ENCODE measurements around the gene MRPL49. TPM values are rescaled to one million over a fixed set of nuclear protein-coding genes. Genes with fewer than 3 reads are reported as not detected.
A peak's percentile ranks its signal among the peaks of the same experiment; 100 is the strongest.
"Not testable (repeated sequence)": the region's sequence is repeated elsewhere in the genome, so short reads cannot be mapped to it uniquely, and the experiment has no call there.

MRPL49 gene
- polyA plus RNA-seq, 3 donors from 2014 or later: 98.3 to 113 (median 105) TPM

DNA sequence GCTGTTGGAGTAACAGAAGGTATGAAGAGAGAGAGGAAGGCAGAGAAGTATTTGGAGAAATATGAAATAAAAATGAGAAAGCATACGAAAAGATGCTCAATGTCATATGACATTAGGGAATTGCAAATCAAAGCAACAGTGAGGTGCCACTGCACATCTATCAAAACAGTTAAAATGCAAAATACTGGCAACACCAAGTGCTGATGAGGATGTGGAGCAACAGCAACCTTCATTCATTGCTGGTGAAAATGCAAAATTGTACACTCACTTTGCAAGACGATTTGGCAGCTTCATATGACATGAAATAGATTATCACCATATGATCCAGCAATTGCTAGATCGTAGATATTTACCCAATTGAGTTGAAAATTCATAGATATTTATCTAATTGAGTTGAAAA is 38.5 kb downstream of the MRPL49 start:
- peaks cover 2 to 3% (median 3%) of the 10 kb centered on the region in 3 donors for H3K27me3 Mint-ChIP-seq (ENCODE audit: low read depth in 3 of 3)
- H3K27ac Mint-ChIP-seq: no peak overlapping the region
- no peaks in the 10 kb centered on the region for H3K36me3 Mint-ChIP-seq
- no peaks in the 10 kb centered on the region for H3K9me3 Mint-ChIP-seq
- no peaks in the 10 kb centered on the region for H3K4me1 Mint-ChIP-seq
- H3K4me3 Mint-ChIP-seq: no peak overlapping the region
- no peak for DNase-seq

DNA sequence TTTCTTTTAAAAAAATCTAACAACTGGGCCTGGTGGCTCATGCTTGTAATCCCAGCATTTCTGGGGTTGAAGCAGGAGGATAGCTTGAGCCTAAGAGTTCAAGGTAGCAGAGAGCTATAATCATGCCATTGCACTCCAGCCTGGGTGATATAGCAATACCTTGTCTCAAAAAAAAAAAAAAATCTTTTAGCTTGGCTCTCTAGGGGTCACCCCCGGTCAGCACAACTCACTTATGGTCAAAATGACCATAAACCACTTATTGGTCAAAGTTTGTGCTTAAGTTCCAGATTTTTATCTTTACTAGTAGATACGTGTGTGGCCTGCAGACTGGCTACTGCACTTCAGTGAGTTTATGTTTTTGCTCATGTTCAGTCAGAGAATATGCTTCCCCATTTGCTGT is 41.6 kb downstream of the MRPL49 start:
- no peak overlapping the region for H3K4me3 Mint-ChIP-seq
- no peaks in the 10 kb centered on the region for H3K9me3 Mint-ChIP-seq
- no peaks in the 10 kb centered on the region for H3K36me3 Mint-ChIP-seq
- DNase-seq: no peak
- H3K4me1 Mint-ChIP-seq: peaks cover 3 to 5% of the 10 kb centered on the region in 2 donors
- no peak overlapping the region for H3K27ac Mint-ChIP-seq
- peaks cover 2 to 5% (median 2%) of the 10 kb centered on the region in 3 donors for H3K27me3 Mint-ChIP-seq (ENCODE audit: low read depth in 3 of 3)

DNA sequence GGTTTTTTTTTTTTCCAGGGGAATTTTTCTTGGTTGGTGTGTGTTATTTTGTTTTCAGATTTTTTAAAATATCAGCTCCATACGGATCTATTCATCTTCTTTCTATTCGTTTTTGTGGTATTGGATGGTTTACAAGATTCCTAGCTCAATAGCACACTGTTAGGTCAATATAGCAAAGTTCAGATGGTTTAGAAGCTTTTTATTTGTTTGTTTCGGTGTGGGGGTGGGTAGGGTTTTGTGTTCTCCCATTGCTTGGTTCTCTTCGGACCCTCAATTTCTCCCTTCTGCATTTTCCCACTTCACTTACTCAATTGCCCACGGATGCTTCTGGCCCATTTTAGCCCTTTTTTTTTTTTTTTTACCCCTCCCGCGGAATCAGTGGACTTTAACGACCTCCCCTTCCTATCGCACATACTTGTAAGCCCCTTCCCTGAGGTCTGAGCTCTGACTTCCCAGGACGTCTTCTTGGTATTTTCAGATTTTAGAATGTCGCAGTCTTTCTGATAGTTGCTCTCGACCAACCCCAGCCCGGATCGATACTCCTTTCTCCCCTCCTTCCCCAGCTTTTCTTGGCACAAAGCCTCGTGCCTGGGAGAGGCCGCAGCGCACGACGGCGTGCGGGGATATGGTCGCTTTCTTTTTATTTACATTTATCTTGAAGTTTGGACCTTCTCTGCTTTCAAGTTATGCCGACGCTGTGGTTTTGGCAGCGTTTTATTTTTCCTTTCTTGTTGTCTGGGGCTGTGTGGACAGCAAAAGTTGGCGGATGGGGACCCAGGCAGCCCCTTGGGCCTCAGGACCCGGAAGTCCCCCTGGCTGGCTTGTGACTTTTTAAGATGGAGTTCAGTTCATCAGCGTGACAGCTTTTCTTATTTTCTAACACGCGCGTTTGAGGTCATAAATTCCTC is 43.5 kb downstream of the MRPL49 start:
- H3K36me3 Mint-ChIP-seq: no peaks in the 10 kb centered on the region
- H3K9me3 Mint-ChIP-seq: no peaks in the 10 kb centered on the region
- H3K27ac Mint-ChIP-seq: no peak overlapping the region
- H3K27me3 Mint-ChIP-seq (ENCODE audit: low read depth in 3 of 3): peaks cover 2 to 5% (median 5%) of the 10 kb centered on the region in 3 donors
- peaks cover 13 to 17% of the 10 kb centered on the region in 2 donors for H3K4me1 Mint-ChIP-seq
- H3K4me3 Mint-ChIP-seq: no peak overlapping the region
- no peak for DNase-seq

DNA sequence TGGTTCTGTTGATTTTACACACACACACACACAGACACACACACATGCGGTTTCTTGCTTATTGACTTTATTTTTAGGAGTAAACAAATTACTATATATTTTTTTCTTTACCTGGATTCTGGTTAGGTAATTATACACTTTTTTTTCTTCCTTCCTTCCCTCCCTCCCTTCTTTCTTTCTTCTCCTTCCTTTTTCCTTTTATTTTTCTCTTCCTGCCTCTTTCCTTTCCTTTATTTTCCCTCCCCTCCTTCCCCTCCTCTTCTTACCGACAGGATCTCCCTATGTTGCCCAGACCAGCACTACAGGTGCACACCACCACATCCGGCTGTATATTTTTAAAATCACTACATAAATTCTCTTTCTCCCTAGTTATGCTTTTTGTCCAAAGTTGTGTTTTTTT is 44.8 kb downstream of the MRPL49 start:
- Mint-ChIP-seq H3K4me1 (peaks cover 13 to 17% of the 10 kb centered on the region in 2 donors), H3K36me3 (no peaks in the 10 kb centered on the region), H3K27ac (no peak overlapping the region), H3K9me3 (no peaks in the 10 kb centered on the region), H3K4me3 (no peak overlapping the region), H3K27me3 (ENCODE audit: low read depth in 3 of 3) (peaks cover 0 to 5% (median 5%) of the 10 kb centered on the region in 3 donors)
- DNase-seq: no peak

DNA sequence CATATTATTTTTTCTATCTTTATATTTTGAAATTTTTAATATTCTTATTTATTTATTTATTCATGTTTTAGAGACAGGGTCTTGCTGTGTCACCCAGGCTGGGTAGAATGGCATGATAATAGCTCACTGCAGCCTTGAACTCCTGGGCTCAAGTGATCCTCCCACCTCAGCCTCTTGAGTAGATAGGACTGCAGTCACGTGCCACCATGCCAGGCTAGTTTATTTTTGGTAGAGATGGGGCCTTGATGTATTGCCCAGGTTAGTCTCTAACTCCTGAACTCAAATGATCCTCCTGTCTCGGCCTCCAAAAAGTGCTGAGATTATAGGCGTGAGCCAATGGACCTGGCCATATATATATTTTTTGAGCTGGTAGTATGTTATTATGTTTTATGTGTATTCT is 45.5 kb downstream of the MRPL49 start:
- no peak overlapping the region for H3K27ac Mint-ChIP-seq
- no peak for DNase-seq
- H3K9me3 Mint-ChIP-seq: no peaks in the 10 kb centered on the region
- H3K36me3 Mint-ChIP-seq: no peaks in the 10 kb centered on the region
- peaks cover 0 to 5% (median 3%) of the 10 kb centered on the region in 3 donors for H3K27me3 Mint-ChIP-seq (ENCODE audit: low read depth in 3 of 3)
- peaks cover 13 to 17% of the 10 kb centered on the region in 2 donors for H3K4me1 Mint-ChIP-seq
- no peak overlapping the region for H3K4me3 Mint-ChIP-seq

DNA sequence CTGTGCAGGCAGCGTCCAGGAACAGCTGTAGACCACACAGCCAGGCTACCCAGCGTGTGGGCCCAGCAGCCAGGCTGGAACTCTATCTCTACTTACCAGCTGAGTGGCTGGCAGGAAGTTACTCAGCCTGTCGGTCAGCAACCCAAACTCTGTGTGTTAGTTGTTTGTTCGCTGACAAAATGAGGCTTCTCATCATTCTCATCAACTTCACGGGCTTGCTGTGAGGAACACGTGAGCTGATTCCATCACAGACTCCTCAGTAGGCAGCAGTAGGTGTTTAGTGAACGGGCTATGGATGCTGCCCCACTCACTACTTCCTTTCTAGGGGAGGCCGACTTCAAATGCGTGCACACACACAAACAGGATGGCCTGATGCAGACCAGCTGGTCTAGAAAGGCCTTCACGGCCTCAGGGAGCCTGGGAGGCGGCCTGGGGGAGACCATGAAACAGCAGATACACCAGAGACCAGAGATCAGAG is 47.1 kb downstream of the MRPL49 start:
- peaks cover 0 to 6% (median 3%) of the 10 kb centered on the region in 3 donors for H3K27me3 Mint-ChIP-seq (ENCODE audit: low read depth in 3 of 3)
- peak; percentile 41 to 56 (median 47) for DNase-seq
- no peaks in the 10 kb centered on the region for H3K36me3 Mint-ChIP-seq
- H3K27ac Mint-ChIP-seq: peak overlapping the region; percentile 96 to 100 (median 99)
- peak overlapping the region; percentile 49 to 76 (median 63) for H3K4me3 Mint-ChIP-seq
- H3K4me1 Mint-ChIP-seq: peaks cover 13 to 17% of the 10 kb centered on the region in 2 donors
- H3K9me3 Mint-ChIP-seq: no peaks in the 10 kb centered on the region

DNA sequence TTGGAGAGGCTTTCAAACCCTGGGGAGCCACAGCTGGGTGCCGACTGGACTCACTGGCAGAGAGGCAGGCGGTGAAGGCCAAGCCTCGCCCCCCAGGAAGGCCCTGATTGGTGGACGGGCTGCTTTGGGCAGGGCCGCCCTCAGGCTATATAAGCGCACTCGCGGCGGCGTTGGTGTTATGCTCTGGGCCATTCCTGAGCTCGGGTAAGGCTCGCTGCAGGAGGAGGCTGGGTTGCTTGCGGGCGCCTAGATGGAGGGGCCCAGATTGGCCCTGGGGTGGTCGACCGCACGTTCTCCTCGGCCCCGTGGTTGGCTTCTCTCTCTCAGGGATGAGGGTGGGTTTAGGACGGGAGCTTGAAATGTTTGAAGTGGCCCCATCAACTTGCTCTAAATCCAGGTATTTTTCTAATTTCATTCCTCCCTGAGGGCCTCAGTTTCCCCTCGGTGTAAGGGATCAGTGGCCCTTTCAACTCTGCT is 48.0 kb downstream of the MRPL49 start, which contains the start of gene SPDYC:
Gene SPDYC, plus strand, starts transcription at position 176 of the 477 bp plus-strand sequence. CDS start 1,125 bp downstream, outside the sequence.
- H3K36me3 Mint-ChIP-seq: no peaks in the 10 kb centered on the region
- H3K4me1 Mint-ChIP-seq: peaks cover 13 to 17% of the 10 kb centered on the region in 2 donors
- peaks cover 0 to 6% (median 3%) of the 10 kb centered on the region in 3 donors for H3K27me3 Mint-ChIP-seq (ENCODE audit: low read depth in 3 of 3)
- peak within 1 kb of the TSS; percentile 49 to 76 (median 63) for H3K4me3 Mint-ChIP-seq
- H3K9me3 Mint-ChIP-seq: no peaks in the 10 kb centered on the region
- no peak for DNase-seq
- peak within 1 kb of the TSS; percentile 96 to 100 (median 99) for H3K27ac Mint-ChIP-seq

DNA sequence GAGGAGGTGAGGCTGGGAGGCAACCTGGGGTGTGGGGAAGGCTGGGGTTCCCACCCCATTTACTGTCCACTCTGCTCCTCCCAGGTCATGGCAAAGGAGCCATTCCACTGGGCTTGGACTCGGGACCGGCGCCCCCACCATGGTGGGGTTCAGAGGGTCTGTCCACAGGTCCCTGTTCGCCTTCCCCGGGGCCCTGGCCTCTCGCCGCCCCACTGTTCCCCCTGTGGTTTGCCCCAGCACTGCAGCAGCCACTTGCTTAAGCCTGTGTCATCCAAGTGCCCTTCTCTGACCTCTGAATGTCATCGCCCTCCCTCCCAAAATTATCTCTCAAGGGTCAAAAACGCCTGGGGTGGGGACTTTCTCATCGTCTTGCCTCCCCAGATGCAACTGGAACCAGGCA is 50.5 kb downstream of the MRPL49 start:
- Mint-ChIP-seq H3K36me3 (no peaks in the 10 kb centered on the region), H3K27ac (no peak overlapping the region), H3K4me3 (no peak overlapping the region), H3K9me3 (no peaks in the 10 kb centered on the region), H3K4me1 (peaks cover 13 to 17% of the 10 kb centered on the region in 2 donors), H3K27me3 (ENCODE audit: low read depth in 3 of 3) (peaks cover 0 to 6% (median 2%) of the 10 kb centered on the region in 3 donors)
- DNase-seq: no peak

DNA sequence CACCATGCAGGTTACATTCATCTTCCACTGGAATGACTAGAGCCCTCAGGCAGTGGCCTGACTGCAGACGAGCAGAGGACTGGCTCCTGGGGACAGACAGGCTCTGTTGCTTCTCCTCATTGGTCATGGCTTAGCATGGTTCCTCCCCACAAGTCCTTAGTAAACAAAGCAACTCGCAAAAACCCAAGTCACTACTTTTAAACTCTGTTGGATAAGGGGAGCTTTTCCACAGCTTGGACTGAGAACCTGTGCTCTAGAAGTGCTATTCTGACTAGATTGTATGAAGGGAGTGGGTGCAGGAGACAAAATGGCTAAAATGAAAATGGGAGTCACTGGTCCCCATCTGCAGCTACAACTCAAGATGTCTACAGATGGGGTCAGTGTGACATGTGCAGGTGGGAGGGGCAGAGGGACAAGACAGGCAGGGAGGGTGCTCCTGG is 52.5 kb downstream of the MRPL49 start:
- not testable (repeated sequence) for H3K36me3 Mint-ChIP-seq; H3K9me3 Mint-ChIP-seq; H3K27ac Mint-ChIP-seq; H3K4me3 Mint-ChIP-seq; H3K27me3 Mint-ChIP-seq (ENCODE audit: low read depth in 3 of 3); H3K4me1 Mint-ChIP-seq; DNase-seq

Other genes starting within 250 kb of the MRPL49 start
- 100 to 1,000 TPM; 136 to 247 (median 160) TPM for gene EHD1, start 243.7 kb upstream of the MRPL49 start, polyA plus RNA-seq
- 10 to 100 TPM in 1 of 3 donors, 1 to 10 TPM in 2; 3.7 to 10.0 (median 6.7) TPM for gene ATG2A, start 205.1 kb upstream of the MRPL49 start, polyA plus RNA-seq
- 10 to 100 TPM in 2 of 3 donors, 1 to 10 TPM in 1; 7.8 to 14.6 (median 14.0) TPM for gene PPP2R5B, start 197.6 kb upstream of the MRPL49 start, polyA plus RNA-seq
- not detected for gene GPHA2, start 186.4 kb upstream of the MRPL49 start, polyA plus RNA-seq
- gene MAJIN, start 150.2 kb upstream of the MRPL49 start, polyA plus RNA-seq: not detected
- not detected for gene BATF2, start 125.3 kb upstream of the MRPL49 start, polyA plus RNA-seq
- 100 to 1,000 TPM in 1 of 3 donors, 10 to 100 TPM in 2; 79.1 to 101 (median 80.1) TPM for gene ARL2, start 108.2 kb upstream of the MRPL49 start, polyA plus RNA-seq
- gene SNX15, start 94.9 kb upstream of the MRPL49 start, polyA plus RNA-seq: 10 to 100 TPM; 14.5 to 20.6 (median 19.9) TPM
- 10 to 100 TPM in 1 of 3 donors, 1 to 10 TPM in 2; 3.8 to 11.7 (median 9.2) TPM for gene SAC3D1, start 81.1 kb upstream of the MRPL49 start, polyA plus RNA-seq
- 100 to 1,000 TPM in 1 of 3 donors, 10 to 100 TPM in 2; 64.4 to 103 (median 88.7) TPM for gene NAALADL1, start 63.8 kb upstream of the MRPL49 start, polyA plus RNA-seq
- gene CDCA5, start 38.3 kb upstream of the MRPL49 start, polyA plus RNA-seq: 1 to 10 TPM; 1.8 to 2.9 (median 2.4) TPM
- gene ZFPL1, start 38.1 kb upstream of the MRPL49 start, polyA plus RNA-seq: 10 to 100 TPM; 28.3 to 31.2 (median 29.8) TPM
- 100 to 1,000 TPM in 1 of 3 donors, 10 to 100 TPM in 2; 70.3 to 102 (median 87.7) TPM for gene VPS51, start 26.1 kb upstream of the MRPL49 start, polyA plus RNA-seq
- gene TM7SF2, start 10.4 kb upstream of the MRPL49 start, polyA plus RNA-seq: 10 to 100 TPM; 12.8 to 16.8 (median 15.4) TPM
- 10 to 100 TPM; 15.5 to 25.8 (median 23.9) TPM for gene ZNHIT2, start 4.6 kb upstream of the MRPL49 start, polyA plus RNA-seq
- 1,000 to 10,000 TPM in 1 of 3 donors, 100 to 1,000 TPM in 2; 576 to 1,241 (median 681) TPM for gene FAU, start 187 bp upstream of the MRPL49 start, polyA plus RNA-seq
- 10 to 100 TPM in 1 of 3 donors, 1 to 10 TPM in 2; 2.3 to 21.8 (median 7.7) TPM for gene SYVN1, start 12.2 kb downstream of the MRPL49 start, polyA plus RNA-seq
- not detected for gene SPDYC, start 47.9 kb downstream of the MRPL49 start, polyA plus RNA-seq
- 100 to 1,000 TPM; 124 to 155 (median 148) TPM for gene CAPN1, start 59.6 kb downstream of the MRPL49 start, polyA plus RNA-seq
- 10 to 100 TPM; 10.1 to 11.8 (median 11.8) TPM for gene POLA2, start 139.6 kb downstream of the MRPL49 start, polyA plus RNA-seq
- gene CDC42EP2, start 192.5 kb downstream of the MRPL49 start, polyA plus RNA-seq: not detected
- gene DPF2, start 211.5 kb downstream of the MRPL49 start, polyA plus RNA-seq: 10 to 100 TPM; 44.9 to 63.5 (median 53.9) TPM
- gene TIGD3, start 232.4 kb downstream of the MRPL49 start, polyA plus RNA-seq: 1 to 10 TPM in 1 of 3 donors, under 1 TPM in 2; 0.90 to 1.2 (median 0.90) TPM